ENCODE measurements around the gene UFSP1. TPM values are rescaled to one million over a fixed set of nuclear protein-coding genes. Genes with fewer than 3 reads are reported as not detected.
"Not testable (repeated sequence)": the region's sequence is repeated elsewhere in the genome, so short reads cannot be mapped to it uniquely, and the experiment has no call there.

The UFSP1 gene
- total RNA-seq, 1 experiment from 2014 or later, result 5.6 TPM

GRCh38 chr7:100855515-100855914, 34.0 kb downstream of the UFSP1 start:
- intact Hi-C loops (cut with micrococcal nuclease), result no loop called here
- Histone ChIP-seq H3K9me2 (ENCODE audit: insufficient read depth) (no peaks in the 10 kb centered on the region), H3K27me3 (ENCODE audit: insufficient read depth, low read length) (no peaks in the 10 kb centered on the region), H3K36me3 (ENCODE audit: control insufficient read depth in 1 of 2, insufficient read depth in 2 of 2, low read length in 2 of 2) (peaks cover 0 to 6% of the 10 kb centered on the region in 2 experiments; a peak in 2 of 4 replicates), H3K9ac (ENCODE audit: low read length) (no peak overlapping the region), H3K4me2 (ENCODE audit: low read length) (no peak overlapping the region), H4K20me1 (ENCODE audit: insufficient read depth) (no peaks in the 10 kb centered on the region), H3K79me2 (ENCODE audit: insufficient read depth, low read length) (peaks cover 18% of the 10 kb centered on the region; the same call in 1 of the 2 replicates), H2AFZ (ENCODE audit: low read depth, low read length, poor library complexity, severe bottlenecking) (no peak overlapping the region), H3K4me3 (replicated peaks in 1 of 2; ENCODE audit: low read depth in 1 of 2, low read length in 2 of 2) (no peak overlapping the region), H3K4me1 (ENCODE audit: control insufficient read depth in 1 of 2, insufficient read depth in 2 of 2, low read length in 2 of 2) (peaks cover 6 to 16% of the 10 kb centered on the region in 2 experiments; a peak in 3 of 4 replicates), H3K9me3 (ENCODE audit: control insufficient read depth in 1 of 2, insufficient read depth in 1 of 2, low read depth in 1 of 2, low read length in 2 of 2) (no peaks in the 10 kb centered on the region), H3K27ac (ENCODE audit: low read depth, low read length) (no peak overlapping the region)
- ATAC-seq, result no peak
- POLR2A ChIA-PET, result no interaction called here
- no peak for DNase-seq (ENCODE audit: low read depth, low spot score)
- RAD21 ChIA-PET (ENCODE audit: low non-redundant PET in 1 of 2, low total read pairs in 2 of 2, uncharacterized antibody in 2 of 2, unreplicated experiment in 2 of 2), result interaction anchor here in 1 of 2 experiments (0.6 kb wide), 1 partner anchor 14 kb away, joined by 3 read pairs; no protein-coding TSS in a partner anchor
- TF ChIP-seq POLR2AphosphoS5 (IDR thresholded peaks at IDR 0.05; ENCODE audit: low read depth, low read length) (no peak), YY1 (IDR thresholded peaks at IDR 0.05; ENCODE audit: extremely low read depth, insufficient replicate concordance, low read depth, low read length) (no peak), SRF (IDR thresholded peaks at IDR 0.05; ENCODE audit: low read depth) (no peak), EZH2 (IDR thresholded peaks at IDR 0.05) (no peak), SIN3A (IDR thresholded peaks at IDR 0.05; ENCODE audit: low read depth) (no peak), EGR1 (IDR thresholded peaks at IDR 0.05; ENCODE audit: low read depth) (no peak), CEBPB (IDR thresholded peaks at IDR 0.05; ENCODE audit: low read depth) (no peak), POLR2A (IDR thresholded peaks at IDR 0.05; ENCODE audit: borderline replicate concordance, extremely low read depth, insufficient read depth, insufficient read length) (no peak), SP1 (IDR thresholded peaks at IDR 0.05; ENCODE audit: low read depth) (no peak), REST (IDR thresholded peaks at IDR 0.05; ENCODE audit: low read depth) (no peak), JUND (IDR thresholded peaks at IDR 0.05) (no peak), FOSL1 (IDR thresholded peaks at IDR 0.05; ENCODE audit: low read depth) (no peak), RAD21 (IDR thresholded peaks at IDR 0.05; ENCODE audit: low read depth) (no peak), MAX (IDR thresholded peaks at IDR 0.05) (no peak), ZBTB33 (IDR thresholded peaks at IDR 0.05; ENCODE audit: extremely low read depth, insufficient replicate concordance, low read length) (no peak), EZH2phosphoT487 (IDR thresholded peaks at IDR 0.05; ENCODE audit: borderline replicate concordance) (no peak), TCF7L2 (IDR thresholded peaks at IDR 0.05; ENCODE audit: borderline replicate concordance, extremely low read depth, insufficient read depth, insufficient read length) (no peak), CBX3 (IDR thresholded peaks at IDR 0.05; ENCODE audit: low read depth) (no peak)
- CTCF ChIA-PET, result no interaction called here
- no TSS peak for BruUV-seq (replicated peaks)

- DNase-seq (ENCODE audit: low read depth, low spot score); H2AFZ ChIP-seq (ENCODE audit: low read depth, low read length, poor library complexity, severe bottlenecking); H3K27ac ChIP-seq (ENCODE audit: low read depth, low read length); POLR2A ChIA-PET; ATAC-seq; H3K9me3 ChIP-seq (ENCODE audit: control insufficient read depth in 1 of 2, insufficient read depth in 1 of 2, low read depth in 1 of 2, low read length in 2 of 2); H3K36me3 ChIP-seq (ENCODE audit: control insufficient read depth in 1 of 2, insufficient read depth in 2 of 2, low read length in 2 of 2); H4K20me1 ChIP-seq (ENCODE audit: insufficient read depth); H3K4me3 ChIP-seq (replicated peaks in 1 of 2; ENCODE audit: low read depth in 1 of 2, low read length in 2 of 2); H3K27me3 ChIP-seq (ENCODE audit: insufficient read depth, low read length); H3K9me2 ChIP-seq (ENCODE audit: insufficient read depth); BruUV-seq (replicated peaks); H3K9ac ChIP-seq (ENCODE audit: low read length); H3K4me2 ChIP-seq (ENCODE audit: low read length); intact Hi-C loops (cut with micrococcal nuclease); CTCF ChIA-PET: not testable (repeated sequence)
- H3K79me2 ChIP-seq (ENCODE audit: insufficient read depth, low read length), result peaks cover 18% of the 10 kb centered on the region; the same call in 1 of the 2 replicates
- RAD21 ChIA-PET (ENCODE audit: low non-redundant PET in 1 of 2, low total read pairs in 2 of 2, uncharacterized antibody in 2 of 2, unreplicated experiment in 2 of 2), result interaction anchor here in 1 of 2 experiments (0.6 kb wide), 1 partner anchor 15 kb away, joined by 3 read pairs; no protein-coding TSS in a partner anchor
- peaks cover 6 to 16% of the 10 kb centered on the region in 2 experiments; a peak in 3 of 4 replicates for H3K4me1 ChIP-seq (ENCODE audit: control insufficient read depth in 1 of 2, insufficient read depth in 2 of 2, low read length in 2 of 2)
Observed at GRCh38 chr7:100854899-100855298, 34.6 kb downstream of the UFSP1 start.
